ENCODE data around the gene ACOXL.
A peak's percentile ranks its signal among the peaks of the same experiment; 100 is the strongest.
"Not testable (repeated sequence)": the region's sequence is repeated elsewhere in the genome, so short reads cannot be mapped to it uniquely, and the experiment has no call there.

Gene ACOXL

GRCh38 chr2:111041398-111042202 is 309.2 kb downstream of the ACOXL start:
- DNase-seq (ENCODE audit: low read depth in 2 of 2), result no peak

- no peak for DNase-seq (ENCODE audit: low read depth in 2 of 2)
Measured at GRCh38 chr2:111042261-111042660, 309.9 kb downstream of the ACOXL start.

GRCh38 chr2:111042772-111043771 is 310.7 kb downstream of the ACOXL start:
- no peak for DNase-seq (ENCODE audit: low read depth in 2 of 2)

DNA sequence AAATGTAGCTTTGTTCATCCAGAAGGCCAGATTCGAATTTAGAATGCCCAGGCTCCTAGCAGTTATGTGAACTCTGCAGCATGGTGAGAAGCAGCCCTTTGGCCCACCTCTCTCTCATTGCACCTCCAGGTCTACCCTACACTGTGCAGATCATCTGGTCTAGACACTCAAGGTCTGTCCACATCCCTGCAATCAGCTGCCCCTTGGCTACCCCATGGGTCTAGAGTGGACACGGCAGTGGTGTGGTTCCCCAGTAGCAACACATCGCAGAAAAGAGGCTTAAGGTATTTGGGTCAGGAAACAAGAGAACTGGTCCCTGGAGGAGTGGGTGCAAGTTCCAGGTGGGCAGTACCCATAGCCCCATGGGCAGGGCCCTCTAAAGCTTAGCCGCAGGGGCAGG is 311.7 kb downstream of the ACOXL start:
- no peak for DNase-seq (ENCODE audit: low read depth in 2 of 2)

GRCh38 chr2:111045236-111045635 is 312.9 kb downstream of the ACOXL start:
- DNase-seq (ENCODE audit: low read depth in 2 of 2), result not testable (repeated sequence)

- no peak for DNase-seq (ENCODE audit: low read depth in 2 of 2)
Measured at GRCh38 chr2:111045771-111046444, 313.5 kb downstream of the ACOXL start.

- DNase-seq (ENCODE audit: low read depth in 2 of 2), result no peak
Measured at GRCh38 chr2:111046670-111047069, 314.3 kb downstream of the ACOXL start.

DNA sequence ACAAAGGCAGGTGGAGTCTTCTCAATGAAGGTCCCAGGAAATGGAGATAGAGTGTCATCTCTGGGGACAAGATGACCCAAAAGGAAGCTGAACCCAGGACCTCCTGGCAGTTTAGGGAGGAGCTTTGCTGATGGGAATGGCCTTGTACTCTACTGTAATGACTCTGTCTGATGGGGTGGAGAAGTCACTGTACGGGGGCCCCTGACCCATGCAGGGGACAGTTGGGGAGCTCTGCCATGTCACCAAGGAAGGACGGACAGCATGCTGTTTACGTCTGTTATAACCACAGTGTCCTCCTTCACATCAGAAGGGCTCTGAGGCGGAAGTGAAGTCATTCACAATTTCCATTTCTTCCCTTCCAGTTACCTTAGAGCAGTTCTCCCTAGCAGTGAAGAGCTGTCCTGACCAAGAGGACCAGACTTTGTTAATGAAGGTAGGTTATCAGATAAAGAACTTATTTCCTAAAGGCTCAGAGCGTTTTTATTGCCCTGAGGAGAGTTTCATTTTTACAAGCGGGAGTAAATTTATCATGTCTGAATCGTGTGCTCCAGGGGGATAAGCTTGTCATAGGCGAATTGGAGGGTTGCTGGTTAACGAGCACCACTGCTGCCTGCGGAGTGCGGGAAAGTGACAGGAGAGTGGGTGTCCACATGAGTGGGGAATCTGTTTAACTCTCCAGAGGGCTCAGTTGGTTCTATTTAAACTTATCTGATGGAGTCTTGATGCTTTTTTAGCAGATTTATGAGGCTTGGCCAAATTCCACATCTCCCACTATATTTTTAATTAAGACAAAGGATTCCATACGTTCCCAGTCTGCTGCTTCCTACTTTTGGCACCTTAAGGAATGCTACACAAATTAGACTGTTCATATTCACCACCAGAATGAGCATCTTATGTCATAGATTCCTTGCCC is 316.7 kb downstream of the ACOXL start:
- DNase-seq (ENCODE audit: low read depth in 2 of 2), result no peak

DNA sequence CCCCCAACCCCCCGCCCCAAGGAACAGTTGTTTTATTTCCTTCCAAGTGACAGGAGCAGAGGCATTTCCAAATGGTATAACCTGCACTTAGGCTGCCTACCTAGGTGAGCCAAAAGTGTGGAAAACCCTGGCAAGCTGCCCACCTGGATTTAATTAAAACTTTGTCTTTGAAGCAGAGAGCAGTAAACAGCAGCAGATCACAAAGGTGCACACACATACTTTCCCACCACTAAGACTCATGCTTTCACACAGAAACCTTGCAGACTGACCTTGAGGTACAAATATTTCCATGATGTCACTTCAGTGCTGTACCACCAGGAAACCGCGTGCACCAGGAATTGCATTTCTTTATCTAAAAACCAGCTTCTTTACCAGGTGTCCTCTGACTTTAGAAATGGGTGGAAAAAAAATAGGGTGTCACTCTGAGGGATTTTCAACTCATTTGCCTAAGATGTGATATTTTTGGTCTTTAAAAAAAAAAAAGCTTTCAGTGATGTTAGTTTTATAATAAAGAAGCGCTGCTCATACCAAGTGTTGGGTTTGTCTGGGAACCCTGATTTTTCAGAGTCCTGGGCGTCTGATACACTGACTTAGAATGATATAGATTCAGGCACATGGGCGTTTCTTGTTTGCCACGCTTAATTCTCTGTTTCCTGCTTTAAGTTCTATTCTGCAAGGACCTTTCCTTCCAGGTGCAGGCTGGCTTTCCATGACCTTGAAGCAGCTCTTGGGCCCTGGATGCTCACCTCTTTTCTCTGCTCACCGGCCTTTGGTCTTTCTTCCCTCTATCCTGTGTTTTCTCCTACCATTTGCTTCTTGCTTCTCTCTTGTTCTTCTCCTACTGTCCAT is 317.6 kb downstream of the ACOXL start:
- no peak for DNase-seq (ENCODE audit: low read depth in 2 of 2)

DNA sequence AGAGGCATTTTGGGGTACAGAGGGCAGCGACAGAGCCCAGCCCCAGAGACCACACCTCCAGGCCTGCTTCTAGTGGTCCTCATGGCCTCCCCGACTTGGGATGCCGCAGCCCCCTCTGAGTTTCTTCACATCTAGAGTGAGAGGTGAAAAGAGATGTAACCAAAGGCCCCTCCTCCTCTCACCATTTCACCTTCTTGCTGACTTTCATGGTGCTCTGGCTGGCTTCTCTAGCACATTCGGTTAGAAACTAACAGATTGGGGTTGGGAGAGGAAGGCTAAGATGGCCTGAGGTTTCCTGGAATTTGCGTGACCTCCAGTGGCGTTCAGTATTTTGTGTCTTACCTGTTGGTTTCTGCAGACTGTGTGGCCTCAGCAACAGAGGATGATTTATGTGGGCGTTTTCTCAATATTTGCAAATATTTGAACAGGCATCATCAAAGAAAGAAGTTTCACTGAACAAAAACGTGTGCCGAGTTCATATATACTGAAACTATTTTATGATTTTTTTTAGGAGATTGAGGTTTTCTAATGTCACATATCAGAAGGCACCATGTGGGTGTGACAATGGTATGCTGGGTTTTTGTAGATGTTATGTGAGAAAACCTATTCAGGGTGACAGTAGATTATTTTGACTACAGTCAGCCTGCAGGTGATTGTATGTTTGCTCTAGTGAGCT is 318.5 kb downstream of the ACOXL start:
- no peak for DNase-seq (ENCODE audit: low read depth in 2 of 2)

- no peak for DNase-seq (ENCODE audit: low read depth in 2 of 2)
Measured at GRCh38 chr2:111052621-111053020, 320.2 kb downstream of the ACOXL start.

GRCh38 chr2:111053266-111053665 is 320.9 kb downstream of the ACOXL start:
- DNase-seq (ENCODE audit: low read depth in 2 of 2), result no peak

DNA sequence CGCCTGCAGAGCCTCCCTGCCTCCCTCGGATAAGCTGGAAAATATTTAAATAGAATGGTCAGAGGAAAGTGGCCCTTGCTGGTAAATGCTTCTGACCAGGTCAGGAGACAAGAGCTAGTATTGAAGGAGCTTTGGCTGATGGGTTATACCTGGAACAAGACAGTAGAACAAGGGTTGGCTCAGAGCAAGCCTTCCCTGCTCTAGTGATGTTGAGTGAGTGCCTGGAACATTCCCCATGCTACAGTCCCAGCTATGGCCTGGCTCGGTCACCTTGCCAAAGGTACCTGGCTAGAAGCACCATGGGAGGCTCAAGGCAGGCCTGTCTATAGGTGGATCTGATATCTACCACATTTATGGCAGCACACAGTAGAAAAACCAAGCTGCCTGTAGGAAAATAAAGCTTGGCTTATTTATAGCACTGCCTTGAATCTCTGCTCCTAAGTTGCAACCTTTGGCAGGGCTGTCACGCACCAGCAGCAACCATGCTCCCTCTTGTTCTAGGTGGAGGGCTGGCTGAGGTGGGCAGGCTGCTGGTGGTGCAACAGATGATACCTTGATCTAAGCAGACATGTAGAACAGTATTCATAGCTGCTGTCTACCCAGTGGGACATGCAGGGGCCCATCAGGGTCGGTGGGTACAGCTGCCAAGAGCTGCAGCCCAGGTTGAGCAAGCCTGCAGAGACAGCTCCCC is 321.6 kb downstream of the ACOXL start:
- no peak for DNase-seq (ENCODE audit: low read depth in 2 of 2)

- DNase-seq (ENCODE audit: low read depth in 2 of 2), result peak; percentile 43 to 48
Measured at GRCh38 chr2:111054791-111055691, 322.7 kb downstream of the ACOXL start.

GRCh38 chr2:111055735-111056134 is 323.4 kb downstream of the ACOXL start:
- no peak for DNase-seq (ENCODE audit: low read depth in 2 of 2)

- DNase-seq (ENCODE audit: low read depth in 2 of 2), result no peak
Measured at GRCh38 chr2:111057045-111057444, 324.7 kb downstream of the ACOXL start.

GRCh38 chr2:111057721-111058120 is 325.3 kb downstream of the ACOXL start:
- no peak for DNase-seq (ENCODE audit: low read depth in 2 of 2)

- DNase-seq (ENCODE audit: low read depth in 2 of 2), result no peak
Measured at GRCh38 chr2:111058264-111058663, 325.9 kb downstream of the ACOXL start.
